Common myeloid progenitor, CD34-positive (primary cell): ENCODE data around the gene RAPGEF5.
"Not testable (repeated sequence)": the region's sequence is repeated elsewhere in the genome, so short reads cannot be mapped to it uniquely, and the experiment has no call there.

ENCODE experiments used
- CTCF ChIA-PET: fragments of 350-600 bp; sonication (Branson Sonifier 250); formaldehyde crosslinking; loops from one replicate; lab custom pipeline; 2021; ENCODE audit warnings: antibody characterized with exemption; lab: Charles Lee
- POLR2A ChIA-PET: fragments of 350-600 bp; sonication (Branson Sonifier 250); formaldehyde crosslinking; loops from one replicate; lab custom pipeline; 2021; ENCODE audit warnings: antibody characterized with exemption; lab: Charles Lee
- DNase-seq, 3 donors: peaks; one replicate each; pipeline versions ENCODE4 v3.0.0 to v3.0.0-alpha.2; 2013
- H3K27ac ChIP-seq, 2 experiments: 1 replicate in 1 of 2; 2 replicates in 1 of 2; pipeline ENCODE4 v1.7.0; 2013; ENCODE audit warnings: inconsistent platforms in 2 of 2, low read length in 2 of 2, mild to moderate bottlenecking in 2 of 2, low read depth in 1 of 2, moderate library complexity in 1 of 2; ENCODE audit not compliant: severe bottlenecking in 2 of 2, insufficient read depth in 1 of 2, poor library complexity in 1 of 2
- H3K27me3 ChIP-seq, 5 experiments: replicated peaks in 2 of 5; 1 replicate in 3 of 5; 2 replicates in 2 of 5; pipeline versions ENCODE4 v1.6.1 to v1.7.0; 2013; ENCODE audit warnings: low read length in 4 of 5, mild to moderate bottlenecking in 2 of 5, moderate library complexity in 2 of 5, inconsistent platforms in 1 of 5; ENCODE audit not compliant: insufficient read depth in 5 of 5, control insufficient read depth in 4 of 5
- H3K36me3 ChIP-seq, 4 experiments: 1 replicate in 2 of 4; 2 replicates in 2 of 4; pipeline versions ENCODE4 v1.6.1 to v1.7.0; 2013; ENCODE audit warnings: low read length in 3 of 4, control low read depth in 1 of 4, mild to moderate bottlenecking in 1 of 4; ENCODE audit not compliant: control insufficient read depth in 4 of 4, insufficient read depth in 4 of 4
- H3K4me1 ChIP-seq, 4 experiments: 1 replicate in 3 of 4; 2 replicates in 1 of 4; pipeline versions ENCODE4 v1.6.1 to v1.7.1; 2013; ENCODE audit warnings: low read length in 3 of 4, mild to moderate bottlenecking in 3 of 4, control low read depth in 1 of 4, inconsistent platforms in 1 of 4, moderate library complexity in 1 of 4; ENCODE audit not compliant: control insufficient read depth in 4 of 4, insufficient read depth in 4 of 4; ENCODE audit errors: control extremely low read depth in 1 of 4
- H3K4me3 ChIP-seq, 7 experiments: 1 replicate in 4 of 7; 2 replicates in 3 of 7; pipeline versions ENCODE4 v1.5.1 to v1.7.0; 2013; ENCODE audit warnings: mild to moderate bottlenecking in 7 of 7, low read length in 6 of 7, moderate library complexity in 6 of 7, inconsistent platforms in 2 of 7, low read depth in 2 of 7, control low read depth in 1 of 7; ENCODE audit not compliant: insufficient read depth in 4 of 7, control insufficient read depth in 1 of 7; ENCODE audit errors: extremely low read depth in 1 of 7
- H3K9me3 ChIP-seq, 5 experiments: 1 replicate in 4 of 5; 2 replicates in 1 of 5; pipeline versions ENCODE4 v1.6.1 to v1.7.1; 2013; ENCODE audit warnings: low read length in 4 of 5, mild to moderate bottlenecking in 2 of 5, inconsistent platforms in 1 of 5, low read depth in 1 of 5, moderate library complexity in 1 of 5; ENCODE audit not compliant: control insufficient read depth in 4 of 5, insufficient read depth in 2 of 5; ENCODE audit errors: control extremely low read depth in 1 of 5
- WGBS: methylation state at CpG from one replicate; pipeline ENCODE4 v1.1.5; 2013; ENCODE audit not compliant: insufficient coverage; 5-methylcytosine and 5-hydroxymethylcytosine counted together

The RAPGEF5 gene

GRCh38 chr7:22080219-22080618, 276.7 kb downstream of the RAPGEF5 start:
- DNase-seq, POLR2A ChIA-PET, H3K27ac ChIP-seq, H3K27me3 ChIP-seq, H3K36me3 ChIP-seq, H3K9me3 ChIP-seq, H3K4me3 ChIP-seq: not testable (repeated sequence)
- peaks cover 4 to 13% (median 8%) of the 10 kb centered on the region in 4 experiments for H3K4me1 ChIP-seq
- CTCF ChIA-PET: interaction anchor here (0.8 to 0.9 kb wide), 2 partner anchors 11 to 308 kb away, joined by 3 read pairs; no protein-coding TSS in a partner anchor
- 100% methylated on average over 1 of the region's 8 CpGs for WGBS

- peak in 2 of 3 donors; percentile 13 to 18 for DNase-seq
- WGBS: 100% methylated on average over 6 of the region's 6 CpGs
- POLR2A ChIA-PET, H3K9me3 ChIP-seq, H3K36me3 ChIP-seq, CTCF ChIA-PET, H3K27ac ChIP-seq, H3K4me3 ChIP-seq, H3K27me3 ChIP-seq: not testable (repeated sequence)
- H3K4me1 ChIP-seq: peaks cover 4 to 13% (median 8%) of the 10 kb centered on the region in 4 experiments
These were observed 278.1 kb downstream of the RAPGEF5 start for GRCh38 chr7:22078872-22079271.

- DNase-seq: no peak
- ChIA-PET CTCF (interaction anchor here (0.7 kb wide), 1 partner anchor 9 kb away, joined by 3 read pairs; no protein-coding TSS in a partner anchor), POLR2A (no interaction called here)
- H3K27ac ChIP-seq: no peak overlapping the region
- WGBS: 100% methylated on average over 1 of the region's 2 CpGs
- no peaks in the 10 kb centered on the region for H3K4me1 ChIP-seq
- H3K9me3 ChIP-seq: peaks cover 0 to 5% (median 0%) of the 10 kb centered on the region in 5 experiments
- H3K36me3 ChIP-seq: no peaks in the 10 kb centered on the region
- peaks cover 0 to 1% (median 0%) of the 10 kb centered on the region in 5 experiments for H3K27me3 ChIP-seq
- H3K4me3 ChIP-seq: no peak overlapping the region
These were observed 281.4 kb downstream of the RAPGEF5 start for GRCh38 chr7:22075561-22075960.

GRCh38 chr7:22074897-22075296, 282.1 kb downstream of the RAPGEF5 start:
- Histone ChIP-seq H3K4me1 (no peaks in the 10 kb centered on the region), H3K27ac (no peak overlapping the region), H3K4me3 (no peak overlapping the region), H3K36me3 (no peaks in the 10 kb centered on the region), H3K27me3 (peaks cover 0 to 1% (median 0%) of the 10 kb centered on the region in 5 experiments), H3K9me3 (no peaks in the 10 kb centered on the region)
- no CpG with 5 or more reads among the region's 3 CpGs for WGBS
- ChIA-PET CTCF (no interaction called here), POLR2A (no interaction called here)
- DNase-seq: no peak
